HFF-Myc (cell line): ENCODE data around the gene KCNIP1.

ENCODE experiments used
- DNase-seq: peaks from one replicate; pipeline ENCODE4 v3.0.0-alpha.2; 2011; ENCODE audit warnings: low read depth; ENCODE audit errors: extremely low read depth
- H3K4me3 ChIP-seq: replicated peaks from 2 replicates; pipeline ENCODE4 v1.5.1; 2011; ENCODE audit warnings: low read depth, mild to moderate bottlenecking, control low read depth, low read length
- CTCF ChIP-seq: IDR thresholded peaks from 2 replicates; pipeline ENCODE4 v1.5.1; 2012; ENCODE audit warnings: mild to moderate bottlenecking, low read depth, low read length, control low read depth; ENCODE audit errors: missing control alignments

The KCNIP1 gene

GRCh38 chr5:170510559-170510958 is 6.7 kb downstream of the KCNIP1 start:
- no peak for TF ChIP-seq CTCF
- DNase-seq, result no peak
- no peak overlapping the region for H3K4me3 ChIP-seq

GRCh38 chr5:170511551-170512258 is 7.9 kb downstream of the KCNIP1 start:
- H3K4me3 ChIP-seq, result no peak overlapping the region
- no peak for DNase-seq
- TF ChIP-seq CTCF, result no peak

- DNase-seq, result no peak
- H3K4me3 ChIP-seq, result no peak overlapping the region
- TF ChIP-seq CTCF, result no peak
Measured at GRCh38 chr5:170513856-170514525, 10.2 kb downstream of the KCNIP1 start.

- TF ChIP-seq CTCF, result no peak
- no peak for DNase-seq
- H3K4me3 ChIP-seq, result no peak overlapping the region
Measured at GRCh38 chr5:170517411-170517810, 13.6 kb downstream of the KCNIP1 start.

GRCh38 chr5:170518277-170518676 is 14.5 kb downstream of the KCNIP1 start:
- H3K4me3 ChIP-seq, result no peak overlapping the region
- DNase-seq, result no peak
- no peak for TF ChIP-seq CTCF

- TF ChIP-seq CTCF, result no peak
Measured at GRCh38 chr5:170519549-170519948, 15.7 kb downstream of the KCNIP1 start.

More at GRCh38 chr5:170519549-170519948, 15.7 kb downstream of the KCNIP1 start:
- no peak overlapping the region for H3K4me3 ChIP-seq
- DNase-seq, result no peak
